ENCODE measurements around the gene CPA1. TPM values are rescaled to one million over a fixed set of nuclear protein-coding genes. Genes with fewer than 3 reads are reported as not detected.

Gene CPA1
- total and polyA plus RNA-seq, 10 of the 15 experiments (the other 5 are each of a cell fraction or from before 2014, with no cell fraction given) = 8.0 TPM; not detected in 9

DNA sequence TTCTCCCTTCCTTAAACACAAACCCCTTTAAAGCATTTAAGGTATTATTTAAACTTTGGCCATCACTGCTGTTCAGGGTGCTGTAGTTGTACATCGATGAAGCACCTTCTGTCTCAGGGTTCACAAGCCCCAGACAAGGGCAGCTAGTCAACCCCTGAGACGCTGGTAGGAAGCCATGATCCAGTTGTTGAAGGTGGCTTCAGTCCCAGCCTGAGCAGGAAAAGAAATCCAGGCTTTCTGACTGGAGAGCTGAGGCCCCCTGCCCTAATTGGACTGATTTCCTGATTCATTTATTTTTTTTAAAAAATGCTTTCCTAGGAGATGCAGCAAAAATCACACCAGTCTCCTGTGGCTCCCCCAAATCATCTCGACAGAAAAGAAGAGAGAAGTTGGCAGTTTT is 15.8 kb downstream of the CPA1 start:
- H3K4me3 ChIP-seq = no peak overlapping the region
- in situ Hi-C loops (cut with MboI) = no loop called here
- H4K20me1 ChIP-seq (ENCODE audit: control insufficient read depth, insufficient read depth) = no peaks in the 10 kb centered on the region
- H3K79me2 ChIP-seq (ENCODE audit: control insufficient read depth, insufficient read depth, low read length) = no peaks in the 10 kb centered on the region
- POLR2A ChIA-PET = no interaction called here
- RAD21 ChIA-PET (ENCODE audit: unreplicated experiment) = interaction anchor here (0.6 kb wide), 1 partner anchor 17 kb away, joined by 3 read pairs; no protein-coding TSS in a partner anchor
- no peak for FAIRE-seq
- no peak overlapping the region for H3K27ac ChIP-seq (ENCODE audit: control insufficient read depth, insufficient read depth)
- CTCF ChIA-PET = no interaction called here
- peaks cover 15% of the 10 kb centered on the region for H3K4me1 ChIP-seq (ENCODE audit: control insufficient read depth, insufficient read depth, low read length)
- SMC1A ChIA-PET (ENCODE audit: uncharacterized antibody, unreplicated experiment) = interaction anchor here (0.5 kb wide), 1 partner anchor 847 kb away, joined by 3 read pairs; no protein-coding TSS in a partner anchor
- H3K9ac ChIP-seq (ENCODE audit: control insufficient read depth, insufficient read depth, low read length) = no peak overlapping the region
- 0 out of 4 replicates have a peak, but pooled peaks cover 0 to 4% of the 10 kb centered on the region in 2 experiments for H3K36me3 ChIP-seq (ENCODE audit: control insufficient read depth in 2 of 2, insufficient read depth in 2 of 2, low read length in 1 of 2)
- TF ChIP-seq RFX5 (IDR thresholded peaks at IDR 0.05; ENCODE audit: low read depth, low read length) = no peak
- no peak for TF ChIP-seq NR2C1 (IDR thresholded peaks at IDR 0.05)
- TF ChIP-seq CBX5 (IDR thresholded peaks at IDR 0.05; ENCODE audit: low read depth) = no peak
- no peak for TF ChIP-seq SUZ12 (IDR thresholded peaks at IDR 0.05; ENCODE audit: unreplicated experiment)
- no peak for TF ChIP-seq CHD4 (IDR thresholded peaks at IDR 0.05)
- no peak for TF ChIP-seq CHD1 (IDR thresholded peaks at IDR 0.05; ENCODE audit: low read depth, low read length)
- TF ChIP-seq CBX3 (IDR thresholded peaks at IDR 0.05; ENCODE audit: borderline replicate concordance, low read depth) = no peak
- no peak for TF ChIP-seq ZNF274 (IDR thresholded peaks at IDR 0.05; ENCODE audit: insufficient read depth, insufficient read length)
- TF ChIP-seq CREB1 (IDR thresholded peaks at IDR 0.05; ENCODE audit: low read depth) = no peak
- TF ChIP-seq, protein P1, sequence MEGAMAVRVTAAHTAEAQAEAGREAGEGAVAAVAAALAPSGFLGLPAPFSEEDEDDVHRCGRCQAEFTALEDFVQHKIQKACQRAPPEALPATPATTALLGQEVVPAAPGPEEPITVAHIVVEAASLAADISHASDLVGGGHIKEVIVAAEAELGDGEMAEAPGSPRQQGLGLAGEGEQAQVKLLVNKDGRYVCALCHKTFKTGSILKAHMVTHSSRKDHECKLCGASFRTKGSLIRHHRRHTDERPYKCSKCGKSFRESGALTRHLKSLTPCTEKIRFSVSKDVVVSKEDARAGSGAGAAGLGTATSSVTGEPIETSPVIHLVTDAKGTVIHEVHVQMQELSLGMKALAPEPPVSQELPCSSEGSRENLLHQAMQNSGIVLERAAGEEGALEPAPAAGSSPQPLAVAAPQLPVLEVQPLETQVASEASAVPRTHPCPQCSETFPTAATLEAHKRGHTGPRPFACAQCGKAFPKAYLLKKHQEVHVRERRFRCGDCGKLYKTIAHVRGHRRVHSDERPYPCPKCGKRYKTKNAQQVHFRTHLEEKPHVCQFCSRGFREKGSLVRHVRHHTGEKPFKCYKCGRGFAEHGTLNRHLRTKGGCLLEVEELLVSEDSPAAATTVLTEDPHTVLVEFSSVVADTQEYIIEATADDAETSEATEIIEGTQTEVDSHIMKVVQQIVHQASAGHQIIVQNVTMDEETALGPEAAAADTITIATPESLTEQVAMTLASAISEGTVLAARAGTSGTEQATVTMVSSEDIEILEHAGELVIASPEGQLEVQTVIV (IDR thresholded peaks at IDR 0.05; ENCODE audit: borderline replicate concordance, partially characterized antibody) = no peak
- TF ChIP-seq POLR2AphosphoS5 (IDR thresholded peaks at IDR 0.05; ENCODE audit: low read length) = no peak
- TF ChIP-seq, protein P2, sequence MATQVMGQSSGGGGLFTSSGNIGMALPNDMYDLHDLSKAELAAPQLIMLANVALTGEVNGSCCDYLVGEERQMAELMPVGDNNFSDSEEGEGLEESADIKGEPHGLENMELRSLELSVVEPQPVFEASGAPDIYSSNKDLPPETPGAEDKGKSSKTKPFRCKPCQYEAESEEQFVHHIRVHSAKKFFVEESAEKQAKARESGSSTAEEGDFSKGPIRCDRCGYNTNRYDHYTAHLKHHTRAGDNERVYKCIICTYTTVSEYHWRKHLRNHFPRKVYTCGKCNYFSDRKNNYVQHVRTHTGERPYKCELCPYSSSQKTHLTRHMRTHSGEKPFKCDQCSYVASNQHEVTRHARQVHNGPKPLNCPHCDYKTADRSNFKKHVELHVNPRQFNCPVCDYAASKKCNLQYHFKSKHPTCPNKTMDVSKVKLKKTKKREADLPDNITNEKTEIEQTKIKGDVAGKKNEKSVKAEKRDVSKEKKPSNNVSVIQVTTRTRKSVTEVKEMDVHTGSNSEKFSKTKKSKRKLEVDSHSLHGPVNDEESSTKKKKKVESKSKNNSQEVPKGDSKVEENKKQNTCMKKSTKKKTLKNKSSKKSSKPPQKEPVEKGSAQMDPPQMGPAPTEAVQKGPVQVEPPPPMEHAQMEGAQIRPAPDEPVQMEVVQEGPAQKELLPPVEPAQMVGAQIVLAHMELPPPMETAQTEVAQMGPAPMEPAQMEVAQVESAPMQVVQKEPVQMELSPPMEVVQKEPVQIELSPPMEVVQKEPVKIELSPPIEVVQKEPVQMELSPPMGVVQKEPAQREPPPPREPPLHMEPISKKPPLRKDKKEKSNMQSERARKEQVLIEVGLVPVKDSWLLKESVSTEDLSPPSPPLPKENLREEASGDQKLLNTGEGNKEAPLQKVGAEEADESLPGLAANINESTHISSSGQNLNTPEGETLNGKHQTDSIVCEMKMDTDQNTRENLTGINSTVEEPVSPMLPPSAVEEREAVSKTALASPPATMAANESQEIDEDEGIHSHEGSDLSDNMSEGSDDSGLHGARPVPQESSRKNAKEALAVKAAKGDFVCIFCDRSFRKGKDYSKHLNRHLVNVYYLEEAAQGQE (IDR thresholded peaks at IDR 0.05; ENCODE audit: low read depth, low read length) = no peak
- TF ChIP-seq CREM (IDR thresholded peaks at IDR 0.05; ENCODE audit: low read depth) = no peak
- TF ChIP-seq SPI1 (IDR thresholded peaks at IDR 0.05; ENCODE audit: borderline replicate concordance, insufficient read depth, low read depth, low read length) = no peak
- TF ChIP-seq, protein P3, sequence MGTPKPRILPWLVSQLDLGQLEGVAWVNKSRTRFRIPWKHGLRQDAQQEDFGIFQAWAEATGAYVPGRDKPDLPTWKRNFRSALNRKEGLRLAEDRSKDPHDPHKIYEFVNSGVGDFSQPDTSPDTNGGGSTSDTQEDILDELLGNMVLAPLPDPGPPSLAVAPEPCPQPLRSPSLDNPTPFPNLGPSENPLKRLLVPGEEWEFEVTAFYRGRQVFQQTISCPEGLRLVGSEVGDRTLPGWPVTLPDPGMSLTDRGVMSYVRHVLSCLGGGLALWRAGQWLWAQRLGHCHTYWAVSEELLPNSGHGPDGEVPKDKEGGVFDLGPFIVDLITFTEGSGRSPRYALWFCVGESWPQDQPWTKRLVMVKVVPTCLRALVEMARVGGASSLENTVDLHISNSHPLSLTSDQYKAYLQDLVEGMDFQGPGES (IDR thresholded peaks at IDR 0.05) = no peak
- TF ChIP-seq, protein P4, sequence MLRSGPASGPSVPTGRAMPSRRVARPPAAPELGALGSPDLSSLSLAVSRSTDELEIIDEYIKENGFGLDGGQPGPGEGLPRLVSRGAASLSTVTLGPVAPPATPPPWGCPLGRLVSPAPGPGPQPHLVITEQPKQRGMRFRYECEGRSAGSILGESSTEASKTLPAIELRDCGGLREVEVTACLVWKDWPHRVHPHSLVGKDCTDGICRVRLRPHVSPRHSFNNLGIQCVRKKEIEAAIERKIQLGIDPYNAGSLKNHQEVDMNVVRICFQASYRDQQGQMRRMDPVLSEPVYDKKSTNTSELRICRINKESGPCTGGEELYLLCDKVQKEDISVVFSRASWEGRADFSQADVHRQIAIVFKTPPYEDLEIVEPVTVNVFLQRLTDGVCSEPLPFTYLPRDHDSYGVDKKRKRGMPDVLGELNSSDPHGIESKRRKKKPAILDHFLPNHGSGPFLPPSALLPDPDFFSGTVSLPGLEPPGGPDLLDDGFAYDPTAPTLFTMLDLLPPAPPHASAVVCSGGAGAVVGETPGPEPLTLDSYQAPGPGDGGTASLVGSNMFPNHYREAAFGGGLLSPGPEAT (IDR thresholded peaks at IDR 0.05; ENCODE audit: low read depth) = no peak
- TF ChIP-seq CHD2 (IDR thresholded peaks at IDR 0.05; ENCODE audit: borderline replicate concordance, low read depth, low read length) = no peak
- no peak for TF ChIP-seq YY1 (IDR thresholded peaks at IDR 0.05; ENCODE audit: low read depth, low read length)
- H3K9me3 ChIP-seq (replicated peaks; ENCODE audit: control insufficient read depth, insufficient read depth, low read length) = no peaks in the 10 kb centered on the region
- no peak for DNase-seq (ENCODE audit: low read depth, low spot score)
- WGBS (ENCODE audit: insufficient coverage, insufficient replicate concordance, low lambda C conversion rate, missing lambda C conversion rate) = 96% methylated on average over 3 of the region's 3 CpGs
- no peak overlapping the region for H3K4me2 ChIP-seq (ENCODE audit: control insufficient read depth, insufficient read depth)
- intact Hi-C loops (cut with micrococcal nuclease; ENCODE audit: unreplicated experiment) = no loop called here
- H2AFZ ChIP-seq (ENCODE audit: control insufficient read depth, low read depth, low read length) = no peak overlapping the region
- no TSS peak for BruUV-seq (replicated peaks)
- H3K27me3 ChIP-seq (replicated peaks in 1 of 2; ENCODE audit: control insufficient read depth in 2 of 2, insufficient read depth in 2 of 2, low read length in 1 of 2) = no peaks in the 10 kb centered on the region
- ATAC-seq = no peak
